HG02938 (cell line): ENCODE data around the gene GLT1D1.
"Not testable (repeated sequence)": the region's sequence is repeated elsewhere in the genome, so short reads cannot be mapped to it uniquely, and the experiment has no call there.

Experiments
- ATAC-seq: cut with Tn5 transposase; IDR thresholded peaks from one replicate; pipeline ENCODE4 v1.9.1; 2021; ENCODE audit warnings: mild to moderate bottlenecking, moderate library complexity; ENCODE audit not compliant: unreplicated experiment

The GLT1D1 gene

GRCh38 chr12:128820253-128820652, 33.0 kb upstream of the GLT1D1 start:
- no peak for ATAC-seq

GRCh38 chr12:128820723-128821432, 32.4 kb upstream of the GLT1D1 start:
- peak; percentile 54 for ATAC-seq

- ATAC-seq, result peak; percentile 24
Measured at GRCh38 chr12:128823216-128823915, 29.9 kb upstream of the GLT1D1 start.

- ATAC-seq, result peak; percentile 80
Measured at GRCh38 chr12:128823916-128824839, 29.1 kb upstream of the GLT1D1 start, which contains the start of gene SLC15A4. Gene SLC15A4, minus strand, starts transcription at chr12:128823958. Its CDS starts 15 bp downstream, at chr12:128823943.

GRCh38 chr12:128825835-128826234, 27.4 kb upstream of the GLT1D1 start:
- no peak for ATAC-seq

- ATAC-seq, result no peak
Measured at GRCh38 chr12:128827724-128828123, 25.6 kb upstream of the GLT1D1 start.

- ATAC-seq, result peak; percentile 92
Measured at GRCh38 chr12:128829861-128830504, 23.3 kb upstream of the GLT1D1 start.

- ATAC-seq, result peak; percentile 52
Measured at GRCh38 chr12:128830505-128830893, 22.8 kb upstream of the GLT1D1 start.

- no peak for ATAC-seq
Measured at GRCh38 chr12:128833418-128833817, 19.9 kb upstream of the GLT1D1 start.

GRCh38 chr12:128839885-128840284, 13.4 kb upstream of the GLT1D1 start:
- not testable (repeated sequence) for ATAC-seq

GRCh38 chr12:128840862-128841468, 12.3 kb upstream of the GLT1D1 start:
- ATAC-seq, result peak; percentile 76

GRCh38 chr12:128842579-128842978, 10.7 kb upstream of the GLT1D1 start:
- no peak for ATAC-seq

GRCh38 chr12:128843538-128843937, 9.7 kb upstream of the GLT1D1 start:
- no peak for ATAC-seq

GRCh38 chr12:128844031-128844635, 9.1 kb upstream of the GLT1D1 start:
- ATAC-seq, result no peak

GRCh38 chr12:128846671-128847070, 6.6 kb upstream of the GLT1D1 start:
- ATAC-seq, result not testable (repeated sequence)

GRCh38 chr12:128848371-128848770, 4.9 kb upstream of the GLT1D1 start:
- no peak for ATAC-seq

- not testable (repeated sequence) for ATAC-seq
Measured at GRCh38 chr12:128849806-128850205, 3.5 kb upstream of the GLT1D1 start.

- ATAC-seq, result no peak
Measured at GRCh38 chr12:128850400-128850799, 2.9 kb upstream of the GLT1D1 start.

- not testable (repeated sequence) for ATAC-seq
Measured at GRCh38 chr12:128851429-128851828, 1.8 kb upstream of the GLT1D1 start.
